ENCODE results near the gene COMT. TPM values are rescaled to one million over a fixed set of nuclear protein-coding genes. Genes with fewer than 3 reads are reported as not detected.

The COMT gene
- total and polyA plus RNA-seq, 2 of the 4 experiments (the other 2 are of a cell fraction), result 202 to 347 TPM

DNA sequence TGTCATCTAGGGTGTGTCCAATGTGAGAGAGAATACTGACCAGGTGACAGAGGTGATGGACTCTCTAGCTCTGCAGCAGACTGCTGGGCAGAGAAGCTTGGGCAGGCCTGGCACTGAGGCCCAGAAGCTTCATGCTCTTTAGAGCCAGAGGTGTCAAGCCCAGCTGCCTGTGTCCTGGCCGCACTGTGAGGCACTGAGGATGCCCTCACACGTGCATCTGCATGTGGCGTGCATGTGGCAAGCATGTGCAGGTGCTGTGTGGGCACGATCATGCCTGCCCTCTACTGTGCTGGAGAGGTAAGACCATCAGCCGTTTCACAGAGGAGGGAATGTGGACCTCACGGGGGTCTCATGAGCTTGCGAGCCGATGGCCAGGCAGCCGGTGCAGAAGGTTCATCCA is 15.9 kb downstream of the COMT start:
- WGBS, 2 experiments (ENCODE audit: extremely low coverage in 2 of 2, insufficient read length in 1 of 2), result 80% methylated on average over 3 of the region's 9 CpGs; no CpG with 5 or more reads in 1 of the 2 experiments
- no peak overlapping the region for H4K91ac ChIP-seq (ENCODE audit: insufficient read depth, low read depth, low read length)
- H2AK5ac ChIP-seq (ENCODE audit: low read depth, low read length), result no peak overlapping the region
- H3K27ac ChIP-seq (ENCODE audit: insufficient read depth, low read length), result no peak overlapping the region
- H2BK15ac ChIP-seq (ENCODE audit: low read depth, low read length), result no peak overlapping the region
- no peak for DNase-seq
- H2AFZ ChIP-seq (replicated peaks; ENCODE audit: low read length, poor library complexity), result no peak overlapping the region
- no peak overlapping the region for H2BK20ac ChIP-seq (ENCODE audit: low read depth, low read length)
- no peak overlapping the region for H4K8ac ChIP-seq (ENCODE audit: low read depth in 2 of 2, low read length in 2 of 2)
- intact Hi-C loops (cut with micrococcal nuclease) (no loop called here), dilution Hi-C loops (cut with HindIII; ENCODE audit: low sequenced_read_pairs, unreplicated experiment) (no loop called here), in situ Hi-C loops (cut with MboI; ENCODE audit: low sequenced_read_pairs) (no loop called here)
- H3K4me1 ChIP-seq (ENCODE audit: control insufficient read depth, insufficient read depth, low read length), result peaks cover 25% of the 10 kb centered on the region
- no peak overlapping the region for H3K4me2 ChIP-seq (ENCODE audit: low read depth, low read length)
- H3K27me3 ChIP-seq (ENCODE audit: control insufficient read depth, insufficient read depth, low read length), result no peaks in the 10 kb centered on the region
- ChIA-PET CTCF (no interaction called here), POLR2A (ENCODE audit: unreplicated experiment) (no interaction called here)
- no peak overlapping the region for H2AK9ac ChIP-seq (replicated peaks; ENCODE audit: low read depth, low read length, poor library complexity)
- no peak overlapping the region for H4K5ac ChIP-seq (ENCODE audit: low read depth, low read length)
- no peaks in the 10 kb centered on the region for H3K9me3 ChIP-seq (ENCODE audit: control insufficient read depth, insufficient read depth, low read length)
- H3K56ac ChIP-seq (ENCODE audit: extremely low read depth, insufficient read depth, low read length), result no peak overlapping the region
- TF ChIP-seq FOS (IDR thresholded peaks at IDR 0.05; ENCODE audit: low read depth, low read length), result no peak
- TF ChIP-seq RFX5 (IDR thresholded peaks at IDR 0.05; ENCODE audit: low read depth, low read length), result no peak
- TF ChIP-seq RAD21 (IDR thresholded peaks at IDR 0.05; ENCODE audit: low read length), result no peak
- TF ChIP-seq RCOR1 (IDR thresholded peaks at IDR 0.05; ENCODE audit: insufficient replicate concordance, low read length), result no peak
- TF ChIP-seq CHD1 (IDR thresholded peaks at IDR 0.05; ENCODE audit: low read depth, low read length), result no peak
- no peak for TF ChIP-seq MAZ (IDR thresholded peaks at IDR 0.05; ENCODE audit: borderline replicate concordance, low read depth, low read length)
- TF ChIP-seq SMC3 (IDR thresholded peaks at IDR 0.05; ENCODE audit: low read depth, low read length), result no peak
- no peak for TF ChIP-seq POLR2A (IDR thresholded peaks at IDR 0.05; ENCODE audit: low read depth, low read length)
- TF ChIP-seq ELK1 (IDR thresholded peaks at IDR 0.05; ENCODE audit: borderline replicate concordance, low read depth, low read length), result no peak
- TF ChIP-seq MAFK (IDR thresholded peaks at IDR 0.05; ENCODE audit: low read depth, low read length), result no peak
- TF ChIP-seq CEBPB (IDR thresholded peaks at IDR 0.05; ENCODE audit: low read depth, low read length), result no peak
- no peak for TF ChIP-seq BHLHE40 (IDR thresholded peaks at IDR 0.05; ENCODE audit: low read depth, low read length)
- TF ChIP-seq USF2 (IDR thresholded peaks at IDR 0.05; ENCODE audit: low read depth, low read length), result no peak
- no peak for TF ChIP-seq NFE2L2 (IDR thresholded peaks at IDR 0.05; ENCODE audit: low read depth, low read length)
- TF ChIP-seq MXI1 (IDR thresholded peaks at IDR 0.05; ENCODE audit: borderline replicate concordance, low read depth, low read length), result no peak
- peaks cover 43% of the 10 kb centered on the region for H3K9me1 ChIP-seq (ENCODE audit: insufficient read depth, low read length)
- no TSS peak for BruUV-seq (replicated peaks)
- ATAC-seq (ENCODE audit: low read depth), result no peak
- no peak overlapping the region for H2BK5ac ChIP-seq (ENCODE audit: low read depth, low read length, poor library complexity, severe bottlenecking)
- H3K14ac ChIP-seq (replicated peaks; ENCODE audit: low read depth, low read length), result no peak overlapping the region
- H3K4ac ChIP-seq (ENCODE audit: low read depth, low read length), result no peak overlapping the region
- H2BK120ac ChIP-seq (ENCODE audit: low read depth, low read length), result no peak overlapping the region
- no peak overlapping the region for H3K23ac ChIP-seq (ENCODE audit: low read depth, low read length)
- H3K4me3 ChIP-seq (ENCODE audit: insufficient read depth, low read depth, low read length), result no peak overlapping the region
- H3K79me1 ChIP-seq (ENCODE audit: low read depth in 1 of 2, low read length in 2 of 2), result peaks cover 34 to 84% of the 10 kb centered on the region in 2 experiments
- H3K18ac ChIP-seq (ENCODE audit: low read depth, low read length), result no peak overlapping the region
- H3K36me3 ChIP-seq (ENCODE audit: control insufficient read depth, insufficient read depth, low read length), result peaks cover 11% of the 10 kb centered on the region
- H3K9ac ChIP-seq (ENCODE audit: low read depth, low read length), result no peak overlapping the region
- peaks cover 63% of the 10 kb centered on the region for H4K20me1 ChIP-seq (ENCODE audit: insufficient read depth, low read length)
